ENCODE measurements around the gene TREX2. TPM values are rescaled to one million over a fixed set of nuclear protein-coding genes. Genes with fewer than 3 reads are reported as not detected.

The TREX2 gene
- total RNA-seq, 4 donors from 2014 or later: 19.3 to 62.6 (median 50.7) TPM

DNA sequence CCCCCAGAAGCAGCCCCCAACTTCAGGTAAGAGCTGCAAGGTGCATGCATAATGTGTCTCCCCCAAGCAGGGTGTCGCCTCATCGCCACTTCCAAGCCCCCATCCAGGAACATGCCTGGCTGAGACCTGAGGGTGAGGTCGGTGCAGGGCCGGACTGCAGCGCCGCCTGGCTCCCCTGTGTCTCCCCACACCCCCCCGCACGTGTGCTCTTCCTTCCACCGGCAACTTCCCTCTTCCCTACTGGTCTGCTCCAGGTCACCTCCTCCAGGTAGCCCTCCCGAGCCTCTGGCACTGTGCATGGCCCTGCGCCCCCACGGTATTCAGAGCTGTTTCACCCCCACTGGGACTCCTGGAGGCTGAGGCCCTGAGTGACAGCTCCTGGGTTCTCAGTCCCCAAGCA, 46.7 kb upstream of the TREX2 start:
- Histone ChIP-seq H3K4me3 (no peak overlapping the region), H3K27me3 (no peaks in the 10 kb centered on the region), H3K27ac (no peak overlapping the region), H3K36me3 (no peaks in the 10 kb centered on the region), H3K4me1 (peaks cover 45% of the 10 kb centered on the region), H3K9me3 (no peaks in the 10 kb centered on the region)
- WGBS: 79% methylated on average over 12 of the region's 12 CpGs
- no peak for DNase-seq (ENCODE audit: low spot score in 2 of 2)
- TF ChIP-seq POLR2A (IDR thresholded peaks at IDR 0.05): no peak
- TF ChIP-seq EP300 (IDR thresholded peaks at IDR 0.05): no peak
- TF ChIP-seq POLR2AphosphoS5 (IDR thresholded peaks at IDR 0.05): no peak
- TF ChIP-seq, protein P1, sequence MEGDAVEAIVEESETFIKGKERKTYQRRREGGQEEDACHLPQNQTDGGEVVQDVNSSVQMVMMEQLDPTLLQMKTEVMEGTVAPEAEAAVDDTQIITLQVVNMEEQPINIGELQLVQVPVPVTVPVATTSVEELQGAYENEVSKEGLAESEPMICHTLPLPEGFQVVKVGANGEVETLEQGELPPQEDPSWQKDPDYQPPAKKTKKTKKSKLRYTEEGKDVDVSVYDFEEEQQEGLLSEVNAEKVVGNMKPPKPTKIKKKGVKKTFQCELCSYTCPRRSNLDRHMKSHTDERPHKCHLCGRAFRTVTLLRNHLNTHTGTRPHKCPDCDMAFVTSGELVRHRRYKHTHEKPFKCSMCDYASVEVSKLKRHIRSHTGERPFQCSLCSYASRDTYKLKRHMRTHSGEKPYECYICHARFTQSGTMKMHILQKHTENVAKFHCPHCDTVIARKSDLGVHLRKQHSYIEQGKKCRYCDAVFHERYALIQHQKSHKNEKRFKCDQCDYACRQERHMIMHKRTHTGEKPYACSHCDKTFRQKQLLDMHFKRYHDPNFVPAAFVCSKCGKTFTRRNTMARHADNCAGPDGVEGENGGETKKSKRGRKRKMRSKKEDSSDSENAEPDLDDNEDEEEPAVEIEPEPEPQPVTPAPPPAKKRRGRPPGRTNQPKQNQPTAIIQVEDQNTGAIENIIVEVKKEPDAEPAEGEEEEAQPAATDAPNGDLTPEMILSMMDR (IDR thresholded peaks at IDR 0.05): no peak

GRCh38 chrX:153491918-153492317, 46.1 kb upstream of the TREX2 start:
- Histone ChIP-seq H3K27ac (no peak overlapping the region), H3K4me3 (no peak overlapping the region), H3K36me3 (no peaks in the 10 kb centered on the region), H3K9me3 (no peaks in the 10 kb centered on the region), H3K4me1 (peaks cover 51% of the 10 kb centered on the region), H3K27me3 (no peaks in the 10 kb centered on the region)
- WGBS: 64% methylated on average over 9 of the region's 11 CpGs
- TF ChIP-seq EP300 (IDR thresholded peaks at IDR 0.05): no peak
- no peak for TF ChIP-seq POLR2A (IDR thresholded peaks at IDR 0.05)
- TF ChIP-seq, protein P1 (IDR thresholded peaks at IDR 0.05): no peak
- no peak for TF ChIP-seq POLR2AphosphoS5 (IDR thresholded peaks at IDR 0.05)
- DNase-seq (ENCODE audit: low spot score in 2 of 2): no peak

DNA sequence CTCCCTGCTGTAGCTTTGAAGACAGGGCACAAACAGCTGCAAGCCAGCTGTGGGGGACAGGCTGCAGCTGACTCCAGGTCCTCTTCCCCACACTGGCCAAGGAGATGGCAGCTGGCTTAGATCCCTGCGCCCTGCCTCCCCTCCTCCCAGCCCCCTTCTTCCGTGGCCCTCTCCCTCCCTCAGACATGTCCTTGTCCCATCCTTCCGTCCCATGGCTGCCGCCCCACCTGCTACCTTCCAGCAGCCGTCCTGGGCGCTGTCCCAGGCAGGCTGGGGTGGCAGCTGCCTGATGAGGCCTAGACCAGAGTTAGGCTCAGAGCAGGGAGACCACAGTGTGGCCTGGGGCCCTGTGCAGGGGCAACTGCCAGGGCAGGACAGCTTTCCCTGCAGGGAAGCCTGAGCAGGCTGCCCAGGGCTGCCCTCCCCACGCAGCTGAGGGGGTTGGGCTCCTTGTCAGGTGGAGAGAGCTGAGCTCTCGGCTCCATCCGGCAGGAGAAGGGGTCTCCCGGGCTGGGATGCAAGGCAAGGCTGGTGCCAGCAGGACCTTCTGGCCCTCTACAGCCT, 45.6 kb upstream of the TREX2 start:
- Histone ChIP-seq H3K4me3 (no peak overlapping the region), H3K4me1 (peaks cover 53% of the 10 kb centered on the region), H3K27ac (no peak overlapping the region), H3K36me3 (no peaks in the 10 kb centered on the region), H3K9me3 (no peaks in the 10 kb centered on the region), H3K27me3 (no peaks in the 10 kb centered on the region)
- TF ChIP-seq POLR2AphosphoS5 (IDR thresholded peaks at IDR 0.05) (no peak), POLR2A (IDR thresholded peaks at IDR 0.05) (no peak), EP300 (IDR thresholded peaks at IDR 0.05) (no peak)
- TF ChIP-seq, protein P1 (IDR thresholded peaks at IDR 0.05): no peak
- DNase-seq (ENCODE audit: low spot score in 2 of 2): no peak
- 64% methylated on average over 4 of the region's 10 CpGs for WGBS

- Histone ChIP-seq H3K27me3 (no peaks in the 10 kb centered on the region), H3K9me3 (no peaks in the 10 kb centered on the region), H3K4me1 (peaks cover 43% of the 10 kb centered on the region), H3K27ac (no peak overlapping the region), H3K36me3 (no peaks in the 10 kb centered on the region), H3K4me3 (no peak overlapping the region)
- 63% methylated on average over 12 of the region's 20 CpGs for WGBS
- no peak for DNase-seq (ENCODE audit: low spot score in 2 of 2)
- TF ChIP-seq, protein P1 (IDR thresholded peaks at IDR 0.05): no peak
- TF ChIP-seq EP300 (IDR thresholded peaks at IDR 0.05) (no peak), POLR2A (IDR thresholded peaks at IDR 0.05) (no peak), POLR2AphosphoS5 (IDR thresholded peaks at IDR 0.05) (no peak)
Observed at GRCh38 chrX:153490217-153490930, 44.5 kb upstream of the TREX2 start.

DNA sequence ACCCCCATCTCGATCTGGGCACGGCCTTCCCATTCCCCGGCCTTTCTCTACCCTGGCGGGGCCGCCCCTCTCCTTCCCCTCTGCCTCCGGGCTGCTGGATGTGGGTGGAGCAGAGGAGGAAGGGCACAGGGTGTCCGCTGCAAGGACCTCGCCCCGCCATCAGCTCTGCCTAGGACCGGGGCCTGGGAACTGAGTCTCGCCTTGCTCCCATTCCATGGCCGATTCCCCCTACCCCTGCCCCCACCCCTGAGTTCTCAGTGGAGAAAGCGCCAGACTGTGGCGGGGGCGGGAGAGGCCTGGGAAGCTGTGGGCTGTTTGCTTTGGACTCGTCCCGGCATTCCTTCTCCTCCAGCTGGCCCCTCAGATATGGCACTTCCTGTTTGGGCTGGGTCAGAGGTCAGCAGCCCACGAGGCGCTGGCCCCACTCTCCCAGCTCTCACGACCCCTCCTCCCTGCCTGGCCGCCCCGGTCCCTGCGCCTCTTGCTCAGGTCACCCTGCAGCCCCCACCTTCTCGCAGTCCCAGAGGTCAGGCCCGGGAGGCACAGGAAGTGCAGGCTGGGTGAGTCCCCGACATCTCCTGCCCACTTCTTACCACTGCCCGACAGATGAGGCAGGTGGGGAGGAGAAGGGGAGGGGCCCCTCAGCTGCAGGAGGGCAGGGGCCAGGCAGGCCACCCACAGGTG, 42.5 kb upstream of the TREX2 start:
- no peak for DNase-seq (ENCODE audit: low spot score in 2 of 2)
- no peaks in the 10 kb centered on the region for H3K36me3 ChIP-seq
- H3K4me1 ChIP-seq: peaks cover 29% of the 10 kb centered on the region
- no peaks in the 10 kb centered on the region for H3K27me3 ChIP-seq
- H3K9me3 ChIP-seq: no peaks in the 10 kb centered on the region
- 51% methylated on average over 27 of the region's 27 CpGs for WGBS
- no peak overlapping the region for H3K4me3 ChIP-seq
- TF ChIP-seq POLR2A (IDR thresholded peaks at IDR 0.05): no peak
- no peak for TF ChIP-seq EP300 (IDR thresholded peaks at IDR 0.05)
- TF ChIP-seq POLR2AphosphoS5 (IDR thresholded peaks at IDR 0.05): no peak
- TF ChIP-seq, protein P1 (IDR thresholded peaks at IDR 0.05): no peak
- H3K27ac ChIP-seq: no peak overlapping the region
